ENCODE results near the gene C14orf132. TPM values are rescaled to one million over a fixed set of nuclear protein-coding genes. Genes with fewer than 3 reads are reported as not detected.

C14orf132 gene
- total and polyA plus RNA-seq, 10 of the 15 experiments (the other 5 are each of a cell fraction or from before 2014, with no cell fraction given): under 0.01 to 1.2 (median 0.03) TPM; not detected in 2

GRCh38 chr14:96031691-96032090 lies 7.5 kb upstream of the C14orf132 start:
- intact Hi-C loops (cut with micrococcal nuclease; ENCODE audit: unreplicated experiment): no loop called here
- no peaks in the 10 kb centered on the region for H3K4me1 ChIP-seq (ENCODE audit: control insufficient read depth, insufficient read depth, low read length)
- TF ChIP-seq NFYB (IDR thresholded peaks at IDR 0.05; ENCODE audit: insufficient read depth, low read depth, low read length): no peak
- no peak for TF ChIP-seq PBX3 (IDR thresholded peaks at IDR 0.05; ENCODE audit: insufficient replicate concordance, low read depth, low read length)
- TF ChIP-seq TBL1XR1 (IDR thresholded peaks at IDR 0.05; ENCODE audit: low read depth, low read length): no peak
- no peak for TF ChIP-seq ZBED1 (IDR thresholded peaks at IDR 0.05; ENCODE audit: borderline replicate concordance)
- TF ChIP-seq, protein P1, sequence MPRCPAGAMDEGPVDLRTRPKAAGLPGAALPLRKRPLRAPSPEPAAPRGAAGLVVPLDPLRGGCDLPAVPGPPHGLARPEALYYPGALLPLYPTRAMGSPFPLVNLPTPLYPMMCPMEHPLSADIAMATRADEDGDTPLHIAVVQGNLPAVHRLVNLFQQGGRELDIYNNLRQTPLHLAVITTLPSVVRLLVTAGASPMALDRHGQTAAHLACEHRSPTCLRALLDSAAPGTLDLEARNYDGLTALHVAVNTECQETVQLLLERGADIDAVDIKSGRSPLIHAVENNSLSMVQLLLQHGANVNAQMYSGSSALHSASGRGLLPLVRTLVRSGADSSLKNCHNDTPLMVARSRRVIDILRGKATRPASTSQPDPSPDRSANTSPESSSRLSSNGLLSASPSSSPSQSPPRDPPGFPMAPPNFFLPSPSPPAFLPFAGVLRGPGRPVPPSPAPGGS (IDR thresholded peaks at IDR 0.05; ENCODE audit: borderline replicate concordance, insufficient read depth, low read depth, low read length, poor library complexity, severe bottlenecking): no peak
- TF ChIP-seq SREBF1 (IDR thresholded peaks at IDR 0.05; ENCODE audit: low read length): no peak
- no peak for TF ChIP-seq MYC (IDR thresholded peaks at IDR 0.05; ENCODE audit: insufficient read depth, insufficient read length, insufficient replicate concordance, low read length, severe bottlenecking)
- TF ChIP-seq CEBPZ (IDR thresholded peaks at IDR 0.05; ENCODE audit: low read depth, low read length): no peak
- FAIRE-seq (no peak), DNase-seq (ENCODE audit: low read depth, low spot score) (no peak), ATAC-seq (no peak)
- in situ Hi-C loops (cut with MboI): no loop called here
- no peaks in the 10 kb centered on the region for H3K36me3 ChIP-seq (ENCODE audit: control insufficient read depth in 2 of 2, insufficient read depth in 2 of 2, low read length in 1 of 2)
- no TSS peak for BruUV-seq (replicated peaks)
- 0% methylated on average over 1 of the region's 1 CpG for WGBS (ENCODE audit: insufficient coverage, insufficient replicate concordance, low lambda C conversion rate, missing lambda C conversion rate)
- H3K4me3 ChIP-seq: no peak overlapping the region
- H3K9me3 ChIP-seq (replicated peaks; ENCODE audit: control insufficient read depth, insufficient read depth, low read length): no peaks in the 10 kb centered on the region
- CTCF ChIA-PET: no interaction called here
- no peak overlapping the region for H3K9ac ChIP-seq (ENCODE audit: control insufficient read depth, insufficient read depth, low read length)
- H3K27ac ChIP-seq (ENCODE audit: control insufficient read depth, insufficient read depth): no peak overlapping the region
- RAD21 ChIA-PET (ENCODE audit: unreplicated experiment): no interaction called here
- H4K20me1 ChIP-seq (ENCODE audit: control insufficient read depth, insufficient read depth): no peaks in the 10 kb centered on the region
- no peak overlapping the region for H3K4me2 ChIP-seq (ENCODE audit: control insufficient read depth, insufficient read depth)
- peaks cover 0 to 3% of the 10 kb centered on the region in 2 experiments; a peak in 1 of 4 replicates for H3K27me3 ChIP-seq (replicated peaks in 1 of 2; ENCODE audit: control insufficient read depth in 2 of 2, insufficient read depth in 2 of 2, low read length in 1 of 2)
- SMC1A ChIA-PET (ENCODE audit: uncharacterized antibody, unreplicated experiment): no interaction called here
- no peaks in the 10 kb centered on the region for H3K79me2 ChIP-seq (ENCODE audit: control insufficient read depth, insufficient read depth, low read length)
- H2AFZ ChIP-seq (ENCODE audit: control insufficient read depth, low read depth, low read length): no peak overlapping the region
- POLR2A ChIA-PET: no interaction called here
